Effector CD8-positive, alpha-beta T cell (primary cell): ENCODE measurements around the gene ATXN7L1.
"Not testable (repeated sequence)": the region's sequence is repeated elsewhere in the genome, so short reads cannot be mapped to it uniquely, and the experiment has no call there.

Source experiments
- DNase-seq: peaks from one replicate; lab custom pipeline; 2025; lab: John Stamatoyannopoulos, UW

Gene ATXN7L1

DNA sequence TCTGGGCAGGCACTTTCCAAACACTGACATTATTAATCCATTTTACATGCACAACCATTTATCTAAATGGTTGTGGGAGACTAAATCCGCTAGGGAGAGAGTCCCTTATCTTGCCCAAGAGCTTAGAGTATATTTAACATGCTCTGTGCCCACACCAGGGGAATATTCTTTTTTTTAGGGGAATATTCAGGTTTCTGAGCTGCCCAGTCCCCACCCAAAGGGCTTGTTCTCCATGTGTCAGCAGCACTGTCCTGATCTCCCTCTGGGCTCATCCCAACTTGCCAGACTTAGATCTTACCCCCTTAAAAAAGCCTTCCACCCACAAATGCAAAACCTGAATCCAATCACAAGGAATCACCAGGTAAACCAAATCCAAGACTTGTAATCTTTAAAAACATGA, 132.1 kb downstream of the ATXN7L1 start:
- DNase-seq = no peak

GRCh38 chr7:105743351-105744090, 132.9 kb downstream of the ATXN7L1 start:
- DNase-seq = no peak

GRCh38 chr7:105742787-105743186, 133.6 kb downstream of the ATXN7L1 start:
- no peak for DNase-seq

GRCh38 chr7:105741982-105742381, 134.4 kb downstream of the ATXN7L1 start:
- no peak for DNase-seq

DNA sequence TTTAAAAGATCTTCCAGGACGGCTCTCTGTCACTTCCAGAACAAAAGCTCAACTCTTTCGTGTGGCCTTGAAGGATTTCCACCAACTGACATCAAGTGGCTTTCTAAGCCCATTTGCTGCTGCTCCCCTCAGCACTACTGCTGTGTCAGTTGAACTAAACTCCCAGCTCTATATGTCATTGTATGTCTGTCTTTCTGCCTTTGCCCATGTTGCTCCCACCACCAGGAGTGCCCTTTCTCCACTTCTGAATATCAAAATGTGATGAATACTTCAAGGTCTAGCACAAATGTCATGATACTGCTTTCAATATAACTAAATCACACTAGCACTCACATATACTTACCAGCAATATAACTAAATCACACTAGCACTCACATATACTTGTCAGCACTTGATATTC, 138.3 kb downstream of the ATXN7L1 start:
- DNase-seq = no peak

DNA sequence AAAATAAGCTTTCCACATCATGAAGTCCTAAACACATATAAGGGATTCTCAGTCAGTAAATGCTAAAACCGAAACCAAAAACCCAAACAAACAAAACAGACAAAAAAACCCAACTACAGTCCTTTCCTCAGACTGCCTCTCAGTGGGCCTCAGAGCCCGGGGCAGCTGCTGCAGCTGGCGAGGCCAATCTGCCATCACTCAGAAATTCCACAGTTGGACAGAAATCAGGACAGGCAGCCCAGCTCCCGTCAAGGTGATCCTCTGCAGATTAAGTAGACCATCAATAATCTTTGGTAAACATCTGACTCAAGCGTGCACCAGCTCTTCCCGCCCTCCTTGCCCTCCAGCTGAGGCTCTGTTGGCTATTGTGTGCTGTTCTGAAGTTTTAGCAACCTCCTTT, 142.2 kb downstream of the ATXN7L1 start:
- DNase-seq = no peak

- no peak for DNase-seq
Observed at GRCh38 chr7:105731042-105731441, 145.4 kb downstream of the ATXN7L1 start.

GRCh38 chr7:105728028-105728427, 148.4 kb downstream of the ATXN7L1 start:
- DNase-seq = no peak

DNA sequence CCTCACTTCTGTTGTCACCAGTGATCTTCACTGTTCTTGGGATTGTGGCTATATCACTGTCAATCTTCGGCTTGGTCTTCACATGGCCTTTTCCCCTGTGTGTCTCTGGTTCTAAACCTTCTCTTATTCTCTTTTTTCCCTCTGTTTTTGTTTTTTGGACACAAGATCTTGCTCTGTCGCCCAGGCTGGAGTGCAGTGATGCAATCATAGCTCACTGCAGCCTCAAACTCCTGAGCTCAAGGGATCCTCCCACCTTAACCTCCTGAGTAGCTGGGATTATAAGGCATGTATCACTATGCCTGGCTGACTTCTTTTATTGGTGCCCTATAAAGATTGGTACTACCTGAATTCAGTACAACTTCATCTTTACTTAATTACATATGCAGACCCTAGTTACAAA, 151.7 kb downstream of the ATXN7L1 start:
- DNase-seq = no peak

DNA sequence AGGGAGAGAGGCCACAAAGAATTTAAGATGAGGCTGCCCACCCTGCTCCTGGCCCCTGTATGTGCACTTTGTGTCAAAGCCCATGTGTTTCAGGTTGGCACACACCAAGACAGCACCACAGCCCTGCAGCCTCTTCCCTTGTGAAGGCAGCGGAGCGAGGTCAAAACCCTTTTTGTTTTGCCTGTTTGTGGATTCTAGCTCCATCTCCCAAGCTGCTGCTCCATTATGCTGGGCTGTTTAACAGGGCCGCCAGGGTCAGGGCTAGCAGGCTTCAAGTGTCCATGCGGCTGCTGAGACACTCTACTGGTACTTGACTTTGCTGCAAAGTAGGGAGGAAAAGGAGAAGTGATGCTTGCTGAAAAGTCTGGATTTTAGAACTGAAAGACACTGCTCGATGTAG, 152.8 kb downstream of the ATXN7L1 start:
- no peak for DNase-seq

- no peak for DNase-seq
Observed at GRCh38 chr7:105721571-105722104, 154.8 kb downstream of the ATXN7L1 start.

GRCh38 chr7:105719919-105720318, 156.5 kb downstream of the ATXN7L1 start:
- no peak for DNase-seq

- no peak for DNase-seq
Observed at GRCh38 chr7:105719395-105719794, 157.0 kb downstream of the ATXN7L1 start.

- DNase-seq = no peak
Observed at GRCh38 chr7:105718511-105718925, 157.9 kb downstream of the ATXN7L1 start.

DNA sequence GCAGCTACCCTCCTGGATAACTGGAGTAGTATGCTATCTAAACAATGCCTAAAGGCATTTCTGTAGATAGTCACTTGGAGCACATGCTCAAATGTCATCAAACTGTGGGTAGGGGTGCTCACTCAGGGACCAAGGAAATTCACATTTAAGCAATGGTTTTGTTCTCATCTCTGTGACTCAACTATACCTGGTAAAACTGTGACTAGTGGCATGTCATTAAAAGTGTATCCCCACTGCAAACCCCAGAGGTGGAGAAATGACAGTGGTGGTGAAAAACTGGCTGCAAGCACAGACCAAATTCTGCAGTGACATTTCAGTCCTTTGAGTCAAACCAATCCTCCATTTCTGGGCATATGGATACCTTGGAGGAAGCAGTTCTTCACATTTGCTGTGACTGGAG, 160.9 kb downstream of the ATXN7L1 start:
- no peak for DNase-seq

DNA sequence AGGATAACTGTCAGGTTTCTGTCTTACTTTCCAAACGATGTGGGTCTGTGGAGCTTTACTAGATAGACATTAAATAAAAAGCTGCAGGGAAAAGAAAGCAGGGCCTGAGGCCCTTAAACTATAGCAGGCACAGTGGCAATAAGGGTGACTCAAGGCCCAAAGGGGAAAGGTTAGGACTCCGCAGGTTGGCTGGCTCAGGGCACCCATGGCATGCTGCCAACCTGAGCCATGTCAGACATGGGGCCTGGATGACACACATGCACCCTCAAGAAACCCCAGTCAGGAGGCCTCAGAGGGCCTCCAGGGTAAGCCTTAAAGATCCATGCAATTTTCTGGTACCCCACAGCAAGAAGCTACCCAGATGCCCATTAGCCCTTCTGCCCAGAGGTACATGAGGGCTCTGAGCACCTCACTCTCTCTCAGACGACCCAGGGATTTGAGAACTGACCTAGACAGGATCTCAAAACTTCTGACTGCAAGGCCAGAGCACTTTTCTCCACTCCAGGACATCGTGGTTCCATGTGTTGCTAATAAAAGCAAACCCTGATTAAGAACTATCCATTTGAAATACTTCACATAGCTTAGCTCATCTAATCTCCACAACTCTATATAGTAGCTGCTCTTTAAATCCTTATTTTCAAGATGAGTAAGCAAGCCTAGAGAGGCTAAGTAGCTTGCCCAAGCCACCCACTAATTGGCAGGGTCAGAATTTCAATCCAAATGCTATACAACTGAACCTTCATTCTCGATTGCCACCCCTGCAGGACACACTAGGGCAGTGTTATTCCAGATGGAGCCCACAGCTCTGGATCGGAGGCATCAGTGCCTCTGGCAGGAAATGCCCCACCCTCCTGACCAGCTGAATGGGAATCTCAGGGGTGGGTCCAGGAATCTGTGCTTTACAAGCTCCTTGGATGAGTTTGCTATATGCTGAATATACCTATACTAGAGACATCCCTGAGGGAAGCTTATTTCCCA, 162.6 kb downstream of the ATXN7L1 start:
- no peak for DNase-seq

GRCh38 chr7:105712877-105713276, 163.5 kb downstream of the ATXN7L1 start:
- no peak for DNase-seq

DNA sequence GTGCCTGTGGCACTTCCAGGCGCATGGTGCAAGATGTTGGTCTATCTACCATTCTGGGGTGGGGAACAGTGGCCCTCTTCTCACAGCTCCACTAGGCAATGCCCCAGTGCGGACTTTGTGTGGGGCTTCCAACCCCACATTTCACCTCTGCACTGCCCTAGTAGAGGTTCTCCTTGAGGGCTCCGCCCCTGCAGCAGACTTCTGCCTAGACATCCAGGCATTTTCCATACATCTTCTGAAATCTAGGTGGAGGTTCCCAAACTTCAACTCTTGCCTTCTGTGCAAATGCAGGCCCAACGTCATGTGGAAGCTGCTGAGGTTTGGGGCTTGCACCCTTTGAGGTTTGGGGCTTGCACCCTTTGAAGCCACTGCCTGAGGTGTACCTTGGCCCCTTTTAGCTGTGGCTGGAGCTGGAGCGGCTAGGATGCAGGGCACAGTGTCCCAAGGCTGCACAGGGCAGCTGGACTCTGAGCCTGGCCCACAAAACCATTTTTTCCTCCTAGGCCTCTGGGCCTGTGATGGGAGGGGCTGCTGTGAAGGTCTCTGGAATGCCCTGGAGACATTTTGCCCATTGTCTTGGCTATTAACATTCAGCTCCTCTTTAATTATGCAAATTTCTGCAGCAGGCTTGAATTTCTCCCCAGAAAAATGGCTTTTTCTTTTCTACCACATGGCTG, 164.5 kb downstream of the ATXN7L1 start:
- no peak for DNase-seq

DNA sequence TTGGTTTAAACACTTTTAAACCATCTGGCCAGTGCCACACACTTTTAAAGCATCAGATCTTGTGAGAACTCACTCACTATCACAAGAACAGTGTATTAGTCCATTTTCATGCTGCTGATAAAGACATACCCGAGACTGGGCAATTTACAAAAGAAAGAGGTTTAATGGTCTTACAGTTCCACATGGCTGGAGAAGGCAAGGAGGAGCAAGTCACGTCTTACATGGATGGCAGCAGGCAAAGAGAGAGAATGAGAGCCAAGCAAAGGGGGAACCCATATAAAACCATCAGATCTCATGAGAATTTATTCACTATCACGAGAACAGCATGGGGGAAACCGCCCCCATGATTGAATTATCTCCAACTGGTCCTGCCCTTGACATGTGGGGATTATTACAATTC, 165.7 kb downstream of the ATXN7L1 start:
- not testable (repeated sequence) for DNase-seq

DNA sequence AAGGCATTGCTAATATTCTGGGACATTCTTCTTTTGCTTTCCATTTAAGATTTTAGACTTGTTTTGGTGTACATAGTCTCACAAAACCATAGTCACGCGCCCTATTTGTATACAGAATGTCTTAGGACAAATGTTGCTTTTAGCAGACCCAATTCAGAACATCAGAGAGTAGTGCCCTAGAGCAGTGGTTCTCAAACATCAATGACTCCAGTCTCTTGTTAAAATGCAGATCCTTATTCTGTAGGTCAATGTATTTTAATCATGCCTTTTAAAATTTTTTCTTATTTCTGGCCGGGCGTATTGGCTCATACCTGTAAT, 167.7 kb downstream of the ATXN7L1 start:
- no peak for DNase-seq

DNA sequence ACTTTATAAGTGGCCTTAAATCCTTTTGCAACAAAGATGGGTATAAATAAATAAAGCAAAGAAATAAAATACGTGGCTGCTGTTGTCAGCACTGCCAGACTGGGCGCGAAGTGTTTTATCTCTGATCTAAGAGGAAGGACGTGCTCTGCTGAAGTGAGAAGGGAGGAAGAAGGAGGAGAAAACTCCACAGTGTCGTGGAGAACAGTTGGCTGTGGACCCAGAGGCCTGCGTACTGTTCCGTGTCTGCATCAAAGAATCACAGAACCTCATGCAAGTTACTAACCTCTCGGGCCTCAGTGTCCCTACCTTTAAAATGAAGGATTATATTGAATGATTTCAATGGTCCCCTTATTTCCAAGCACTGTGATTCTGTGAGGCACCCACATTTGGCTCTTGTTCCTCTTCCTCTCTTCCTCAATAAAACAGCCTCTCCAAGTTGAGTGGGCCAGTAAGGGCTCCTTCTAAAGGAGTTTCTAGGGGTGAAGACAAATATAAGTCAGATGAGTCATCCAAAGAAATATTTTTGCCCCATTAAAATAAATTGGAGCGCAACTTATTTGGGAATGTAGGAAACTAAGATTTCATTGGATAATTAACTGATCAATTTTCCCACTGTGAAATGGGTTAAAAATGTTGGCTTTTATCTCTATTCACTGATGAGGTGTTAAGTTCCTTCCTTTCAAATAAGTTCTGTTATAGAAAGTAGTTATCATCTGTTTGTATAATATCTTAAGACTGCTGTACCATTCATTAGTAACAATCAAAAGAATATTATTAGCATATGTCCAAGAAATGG, 168.2 kb downstream of the ATXN7L1 start:
- no peak for DNase-seq

DNA sequence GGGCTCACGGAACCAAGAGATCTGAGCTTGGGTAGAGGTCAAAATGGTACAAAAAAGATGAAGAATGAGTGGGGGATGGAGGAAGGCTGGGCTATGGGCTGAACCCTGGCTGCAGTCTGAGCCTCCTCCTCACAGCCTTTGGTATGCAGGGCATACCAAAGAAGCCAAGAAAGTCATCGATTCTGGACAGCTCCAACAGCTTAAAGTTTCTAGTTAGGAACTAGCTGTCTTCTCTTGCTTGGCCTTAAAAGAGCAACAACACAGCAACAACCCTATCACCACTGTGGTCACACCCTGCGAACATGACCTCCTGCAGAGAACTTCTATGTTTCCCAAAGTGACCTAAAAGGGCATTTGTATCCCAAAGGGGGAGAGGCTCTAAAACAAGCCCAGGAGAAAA, 169.0 kb downstream of the ATXN7L1 start:
- DNase-seq = no peak
